Activated T-helper 1 cell treated with anti-CD3 and anti-CD28 coated beads, Interleukin-2, amount 50 U/mL, for 16 hours (primary cell): ENCODE results near the gene CNNM1.

Experiments used
- DNase-seq, 2 donors: peaks; one replicate each; pipeline ENCODE4 v3.0.0-alpha.2; 2020; ENCODE audit warnings: low read depth in 1 of 2, low spot score in 1 of 2

Gene CNNM1

DNA sequence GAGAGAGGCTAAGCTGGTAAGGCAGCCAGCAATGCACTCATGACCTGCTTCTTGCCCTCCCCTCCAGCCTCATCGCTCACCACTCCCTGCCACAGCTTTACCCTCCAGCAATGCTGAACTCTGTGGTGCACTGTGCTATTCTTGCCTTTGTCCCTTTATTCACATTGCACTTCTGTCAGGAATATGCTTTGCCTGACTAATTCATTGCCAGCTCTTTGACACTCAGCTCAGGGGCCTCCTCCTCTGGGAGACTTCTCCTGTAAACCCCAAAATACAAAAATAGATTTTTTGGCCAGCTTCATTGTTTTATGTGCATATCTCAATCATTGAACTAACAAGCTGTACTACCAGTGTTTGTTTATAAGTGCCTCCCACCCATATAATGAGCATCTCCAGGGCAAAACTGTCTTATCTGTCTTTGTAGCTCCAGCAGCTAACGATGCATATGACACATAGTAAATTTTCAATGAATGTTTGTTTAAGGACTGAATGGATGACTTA lies 8.2 kb downstream of the CNNM1 start:
- DNase-seq: no peak

DNA sequence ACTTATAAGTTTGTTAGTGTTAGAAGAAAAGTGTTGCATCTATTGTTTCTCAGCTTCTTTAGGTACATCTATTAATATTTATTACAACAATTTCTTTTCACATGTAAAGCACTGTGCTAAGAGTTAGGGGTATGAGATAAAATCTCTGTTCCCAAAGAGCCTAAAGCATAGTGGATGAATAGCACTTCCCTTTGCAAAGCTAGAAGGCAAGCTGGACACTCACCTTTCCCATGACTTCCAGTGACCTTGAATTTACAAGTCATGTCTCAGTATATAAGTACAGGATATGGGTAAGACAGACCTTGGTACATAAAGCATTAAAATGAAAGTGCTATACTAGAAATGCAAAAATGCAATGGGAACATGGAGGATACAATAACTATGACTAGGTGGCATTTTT lies 8.7 kb downstream of the CNNM1 start:
- no peak for DNase-seq

DNA sequence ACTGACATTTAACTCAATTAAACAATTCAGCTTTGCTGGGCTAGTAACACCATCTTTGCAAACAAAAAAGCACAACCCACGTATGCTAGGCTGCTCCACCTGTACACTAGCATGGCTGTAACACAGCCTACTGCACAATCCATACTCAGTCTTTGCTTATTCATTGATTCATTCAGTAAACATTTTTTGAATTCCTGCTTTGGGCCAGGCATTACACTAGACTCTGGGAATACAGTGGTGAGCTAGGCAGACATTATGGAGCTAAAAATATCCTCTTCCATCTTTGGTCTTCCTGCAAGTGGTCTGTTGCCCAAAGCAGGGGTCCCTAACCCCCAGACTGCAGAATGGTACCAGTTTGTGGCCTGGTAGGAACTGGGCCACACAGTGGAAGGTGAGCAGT lies 9.9 kb downstream of the CNNM1 start:
- no peak for DNase-seq

DNA sequence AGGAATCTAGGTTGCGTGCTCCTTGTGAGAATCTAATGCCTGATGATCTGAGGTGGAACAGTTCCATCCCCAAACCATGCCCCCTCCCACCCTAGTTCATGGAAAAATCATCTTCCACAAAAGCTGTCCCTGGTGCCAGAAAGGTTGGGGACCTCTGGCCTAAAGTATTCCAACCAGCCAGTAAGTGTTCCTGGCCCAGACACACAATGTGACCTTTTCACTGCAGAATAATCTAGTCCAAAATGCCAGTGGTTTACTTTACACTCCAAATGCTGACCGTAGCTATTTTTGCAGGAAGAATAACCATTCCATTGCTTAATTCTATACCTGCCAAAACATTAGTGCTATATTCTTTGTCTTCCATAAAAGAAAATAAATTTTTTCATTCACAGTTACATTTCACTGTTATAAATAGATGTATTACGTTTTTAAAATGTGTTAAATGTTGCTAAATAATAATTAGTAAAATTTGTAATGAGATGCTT lies 10.4 kb downstream of the CNNM1 start:
- DNase-seq: no peak

DNA sequence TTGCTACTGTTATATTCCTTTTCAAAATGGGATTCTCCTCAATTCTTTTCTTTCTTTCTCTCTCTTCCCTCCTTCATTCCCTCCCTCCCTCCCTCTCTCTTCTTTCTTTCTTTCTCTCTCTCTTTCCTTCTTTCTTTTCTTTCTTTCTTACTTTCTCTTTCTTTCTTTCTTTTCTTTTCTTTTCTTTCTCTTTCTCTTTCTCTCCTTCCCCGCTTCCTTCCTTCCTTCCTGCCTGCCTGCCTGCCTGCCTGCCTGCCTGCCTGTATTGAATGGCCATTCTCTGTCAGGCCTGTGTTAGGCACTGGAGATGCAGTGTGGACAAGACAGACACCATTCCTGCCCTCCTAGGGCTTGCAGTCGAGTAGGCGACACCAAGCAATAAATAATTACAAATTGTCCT lies 11.5 kb downstream of the CNNM1 start:
- no peak for DNase-seq

DNA sequence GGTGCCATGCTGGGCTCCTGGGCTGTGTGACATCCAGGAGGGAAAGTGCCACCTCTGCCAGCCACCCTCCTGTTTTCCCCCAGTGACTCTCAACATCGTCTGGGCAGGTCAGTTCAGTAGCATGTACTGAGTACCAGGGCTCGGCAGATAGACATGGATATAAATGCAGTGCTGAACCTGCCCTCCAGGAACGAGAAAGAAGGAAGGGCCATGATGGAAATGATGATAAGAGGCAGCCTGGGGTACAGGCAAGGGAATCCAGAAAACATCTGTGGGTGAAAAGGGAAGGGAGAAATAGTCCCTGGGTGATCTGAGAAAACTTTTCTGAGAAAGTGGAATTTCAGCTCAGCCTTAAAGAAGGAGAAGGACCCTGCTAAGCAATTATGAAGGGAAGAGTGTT lies 12.1 kb downstream of the CNNM1 start:
- DNase-seq: no peak

DNA sequence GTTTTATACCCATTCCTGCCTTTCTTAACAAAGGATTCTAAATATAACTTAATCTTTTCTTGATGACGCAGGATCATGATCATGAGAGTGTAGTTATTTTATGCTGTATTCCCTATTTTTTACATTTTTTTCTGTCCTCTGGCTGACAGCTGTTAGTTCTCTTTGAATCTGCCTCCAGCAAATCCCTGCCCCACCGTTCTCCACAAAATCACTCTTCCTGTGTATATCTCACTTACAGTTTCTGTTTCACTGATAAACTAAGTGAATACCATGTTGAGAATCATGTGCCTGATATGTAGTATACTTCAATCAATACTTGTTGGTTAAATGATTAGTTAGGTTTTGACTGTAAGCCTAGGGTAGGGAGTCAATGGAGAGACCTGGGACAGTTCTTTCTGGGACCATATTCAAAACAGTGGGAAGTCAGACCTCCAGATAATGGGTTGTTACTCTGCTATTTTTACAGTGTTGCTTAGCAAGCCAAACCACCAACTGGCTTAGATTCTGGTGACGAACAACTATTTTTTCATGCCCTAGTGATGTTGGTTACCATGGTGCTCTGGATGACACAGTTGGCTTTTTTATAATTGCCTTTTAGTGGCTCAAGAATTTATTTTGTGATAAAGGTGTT lies 12.8 kb downstream of the CNNM1 start:
- DNase-seq: no peak

DNA sequence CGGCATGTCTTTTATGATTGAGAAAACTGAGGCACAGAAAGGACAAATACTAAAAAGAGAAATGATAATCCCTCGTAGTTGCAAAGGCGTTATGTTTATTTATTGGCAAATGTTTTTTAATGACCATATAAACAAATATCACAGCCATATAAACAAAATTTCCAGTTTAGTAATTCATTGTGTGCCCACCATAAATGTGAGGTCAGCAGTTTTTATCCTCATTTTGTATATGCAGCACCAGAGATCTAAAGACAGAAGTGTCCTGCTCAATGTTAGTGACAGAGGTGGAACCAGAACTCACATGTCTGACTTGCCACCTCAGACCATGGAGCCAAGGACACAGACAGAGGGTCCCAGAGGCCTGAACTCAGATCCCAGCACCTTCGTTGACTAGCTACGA lies 14.1 kb downstream of the CNNM1 start:
- no peak for DNase-seq

DNA sequence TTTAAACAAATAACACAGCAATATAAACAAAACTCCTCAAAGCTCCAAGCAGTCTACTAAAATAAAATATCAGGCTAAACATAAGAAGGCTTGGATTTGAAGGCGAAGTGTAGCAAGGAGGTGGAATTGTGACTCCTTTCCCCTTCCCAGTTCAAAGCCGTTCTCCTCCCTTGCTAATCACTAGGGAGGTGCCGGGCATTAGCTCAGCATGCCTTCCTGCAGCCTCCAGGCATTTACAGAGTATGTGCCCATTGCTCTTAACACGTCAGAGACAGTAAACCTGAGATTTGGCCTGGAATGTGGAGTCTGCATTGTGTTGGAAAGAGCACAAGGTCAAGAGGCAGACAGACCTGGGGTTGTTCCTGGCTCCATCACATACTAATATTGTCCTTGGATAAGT lies 15.6 kb downstream of the CNNM1 start:
- no peak for DNase-seq

DNA sequence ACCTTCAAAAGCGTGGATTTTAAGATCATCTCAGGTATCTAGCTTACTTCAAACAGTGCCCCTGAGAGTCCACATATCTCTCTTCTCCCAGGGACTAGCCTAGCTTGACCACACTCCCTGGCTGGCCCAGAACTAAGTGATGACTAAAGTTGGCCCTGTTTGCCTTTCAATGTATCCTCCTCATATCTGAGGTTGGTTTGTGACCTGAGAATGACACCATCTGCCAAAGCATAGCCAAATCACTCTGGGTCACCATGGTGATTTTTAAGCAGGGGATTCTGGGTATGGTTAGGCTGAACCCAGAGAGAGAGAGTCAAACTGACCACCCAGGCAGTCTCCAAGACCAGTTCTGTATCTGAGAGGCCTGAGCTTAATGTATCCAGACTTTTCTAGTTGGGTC lies 16.2 kb downstream of the CNNM1 start:
- DNase-seq: no peak

DNA sequence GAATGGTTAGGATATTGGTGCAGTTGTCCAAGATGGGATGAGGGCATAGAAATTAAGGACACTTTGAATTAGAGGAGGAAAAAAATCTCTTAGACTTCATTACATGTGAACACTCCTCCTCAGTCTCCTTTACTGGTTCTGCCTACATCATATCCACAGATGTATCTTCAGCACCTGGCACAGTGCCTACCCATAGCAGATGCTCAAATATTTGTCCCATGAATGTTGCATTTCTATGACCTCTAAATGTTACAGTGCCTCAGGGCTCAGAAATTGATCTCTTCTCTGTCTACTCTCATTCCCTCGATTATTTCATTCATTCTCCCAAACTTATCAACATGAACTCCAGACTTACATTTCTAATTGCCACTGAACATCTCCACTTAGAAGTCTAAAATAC lies 17.1 kb downstream of the CNNM1 start:
- DNase-seq: no peak

DNA sequence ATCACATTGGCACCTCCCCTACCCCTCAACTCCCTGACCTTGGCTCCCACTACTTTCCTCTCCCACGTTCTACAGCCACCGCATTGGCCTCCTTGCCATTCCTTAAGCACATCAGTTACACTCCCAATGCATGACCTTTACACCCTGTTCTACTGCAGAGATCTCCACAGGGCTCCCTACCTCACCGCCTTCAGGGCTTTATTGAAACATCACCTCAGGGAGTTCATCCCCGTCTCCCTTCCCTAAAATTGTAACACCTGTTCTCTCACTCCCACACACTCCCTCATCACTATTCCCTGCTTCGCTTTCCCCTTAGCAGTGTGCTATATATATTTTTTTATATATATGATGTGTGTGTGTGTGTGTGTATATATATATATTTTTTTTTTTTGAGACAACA lies 18.5 kb downstream of the CNNM1 start:
- DNase-seq: no peak

DNA sequence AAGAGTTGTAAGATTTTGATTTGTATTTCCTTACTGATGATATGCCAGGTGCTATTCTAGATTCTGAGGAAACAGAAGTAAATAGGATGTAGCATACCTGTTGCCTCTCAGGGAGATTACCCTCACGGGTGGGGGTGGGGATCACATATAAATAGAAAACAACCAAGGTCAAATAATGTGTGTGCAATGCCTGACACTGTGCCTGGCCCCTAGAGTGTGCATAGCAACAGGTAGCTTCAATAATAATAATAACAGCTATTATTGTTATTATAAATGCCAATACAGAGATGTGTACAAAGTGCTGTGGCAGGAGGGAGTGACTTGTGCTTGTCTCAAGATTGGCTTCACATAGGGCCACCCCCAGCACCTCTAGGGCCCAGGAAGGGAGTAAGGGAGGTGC lies 24.0 kb downstream of the CNNM1 start:
- DNase-seq: no peak

DNA sequence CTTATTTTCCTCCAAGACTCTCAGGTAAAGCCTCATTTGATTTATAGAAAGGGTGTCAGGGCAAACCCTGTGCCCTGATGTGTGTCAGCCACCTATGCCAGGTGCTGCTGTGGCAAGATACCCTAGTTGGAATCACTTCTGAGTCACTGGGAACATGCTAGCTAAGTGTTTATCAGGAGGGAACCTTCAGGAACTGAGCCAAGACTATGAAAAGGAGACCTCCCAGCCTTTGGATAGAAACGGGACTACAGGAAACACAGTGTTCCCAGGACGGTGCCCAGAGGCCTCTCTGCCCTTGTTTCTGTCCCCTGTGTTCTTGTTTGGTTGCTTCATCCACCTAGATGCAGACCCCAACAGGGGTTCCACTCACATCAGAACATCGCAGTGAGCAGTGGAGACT lies 28.5 kb downstream of the CNNM1 start:
- DNase-seq: no peak

DNA sequence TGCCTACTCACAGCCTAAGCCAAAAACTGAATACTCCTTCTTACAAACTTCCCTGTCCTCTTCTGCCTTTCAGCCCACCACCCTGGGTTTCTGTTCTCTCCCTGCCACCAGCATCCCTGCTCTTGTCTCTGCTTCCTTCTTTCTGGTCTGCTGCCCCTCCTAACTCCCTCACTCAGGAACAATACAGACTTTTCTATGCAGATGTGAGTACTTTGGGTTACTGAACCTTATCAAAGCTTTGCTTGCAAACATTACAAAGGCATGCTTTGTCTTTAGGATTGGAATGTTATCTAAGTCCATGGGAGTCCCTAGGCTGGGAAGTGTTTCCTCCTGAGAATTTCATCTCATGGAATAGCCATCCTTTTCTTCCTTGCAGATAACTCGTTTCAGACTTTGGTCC lies 28.9 kb downstream of the CNNM1 start:
- DNase-seq: no peak

DNA sequence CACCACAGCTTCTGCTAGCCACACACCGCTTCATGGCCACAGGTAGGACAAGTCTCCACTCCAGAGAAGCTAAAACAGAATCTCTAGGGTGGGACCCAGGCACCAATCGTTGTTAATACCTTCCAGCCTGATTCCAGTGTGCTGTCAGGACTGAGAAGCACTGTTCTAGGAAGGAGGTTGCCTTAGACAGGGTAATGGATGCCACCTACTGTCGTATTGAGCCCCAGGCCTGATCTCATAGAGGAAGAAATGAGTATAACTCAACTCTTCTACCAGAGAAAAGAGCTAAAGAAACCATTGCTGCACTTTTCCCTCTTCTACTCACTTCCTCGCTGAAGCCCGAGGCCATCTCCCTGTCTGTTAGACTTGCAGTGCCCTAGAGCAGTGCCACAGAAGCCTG lies 31.8 kb downstream of the CNNM1 start:
- no peak for DNase-seq

DNA sequence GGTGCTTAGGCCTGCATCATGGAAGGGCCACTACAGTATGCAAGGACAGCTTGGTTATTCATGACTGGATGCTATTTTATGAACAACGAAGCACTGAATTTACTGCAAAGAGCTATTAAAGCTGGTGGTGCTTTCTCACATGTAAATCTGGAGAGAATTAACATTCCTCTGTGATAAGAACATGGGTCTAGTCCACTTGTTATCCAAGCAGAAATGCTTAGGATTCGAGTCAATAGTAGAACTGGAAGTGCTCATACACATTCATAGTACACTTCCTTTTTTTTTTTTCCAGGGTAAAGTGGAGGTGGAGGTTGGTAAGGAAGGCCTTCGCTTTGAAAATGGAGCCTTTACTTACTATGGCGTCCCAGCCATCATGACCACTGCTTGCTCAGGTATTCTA lies 35.0 kb downstream of the CNNM1 start:
- DNase-seq: no peak

DNA sequence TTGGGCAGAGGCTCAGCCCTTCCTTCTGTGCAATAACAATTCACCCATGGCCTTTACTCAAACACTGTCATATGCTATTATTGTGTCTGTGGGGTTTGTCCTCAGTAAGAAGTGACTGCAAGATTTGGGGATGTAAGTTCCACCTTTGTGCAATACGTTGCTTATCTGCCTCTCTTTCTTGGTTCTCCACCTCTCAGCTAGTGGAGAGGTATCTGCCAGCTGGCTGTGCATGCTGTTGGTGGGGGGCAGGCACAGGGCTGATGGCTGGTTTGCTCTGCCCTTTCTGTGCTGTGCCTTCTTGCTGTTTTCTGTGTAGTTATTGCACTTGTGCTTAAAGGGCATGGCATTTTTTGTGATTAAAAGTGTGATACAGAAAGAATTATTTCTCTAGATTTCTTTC lies 36.2 kb downstream of the CNNM1 start:
- no peak for DNase-seq

DNA sequence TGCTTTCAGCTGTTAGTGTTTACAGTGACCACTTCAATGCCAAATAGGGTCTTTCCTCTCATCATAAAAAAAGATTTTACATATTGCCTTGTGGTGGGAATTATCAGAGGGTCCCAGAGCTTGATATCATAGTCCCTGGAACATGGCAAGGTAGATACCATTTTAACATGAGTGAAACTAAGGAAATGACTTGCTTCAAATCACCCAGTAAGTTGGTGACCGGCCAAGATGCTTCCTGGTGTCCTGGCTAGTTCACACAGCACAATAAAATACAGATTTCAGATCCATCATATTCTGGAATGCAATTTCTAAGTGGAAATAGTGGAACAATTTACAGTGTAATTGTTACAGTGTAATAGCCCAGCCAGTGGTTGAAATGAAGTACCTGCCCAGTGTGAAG lies 36.6 kb downstream of the CNNM1 start:
- no peak for DNase-seq

DNA sequence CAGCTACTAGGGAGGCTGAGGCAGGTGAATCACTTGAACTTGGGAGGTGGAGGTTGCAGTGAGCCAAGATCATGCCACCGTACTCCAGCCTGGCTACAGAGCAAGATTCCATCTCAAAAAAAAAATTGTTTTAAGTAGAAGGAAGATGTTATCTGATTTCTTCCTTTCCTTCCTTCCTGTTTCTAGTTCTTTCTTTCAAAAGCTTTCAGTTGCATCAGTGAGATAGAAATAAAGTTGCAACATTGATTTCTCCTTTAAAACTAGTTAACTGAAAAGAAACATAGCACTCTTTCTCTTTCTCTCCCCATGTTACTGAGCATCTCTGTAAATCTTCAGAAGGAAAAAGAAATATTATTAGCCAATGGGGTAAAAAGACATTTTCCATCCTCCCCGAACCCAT lies 37.5 kb downstream of the CNNM1 start:
- DNase-seq: no peak

DNA sequence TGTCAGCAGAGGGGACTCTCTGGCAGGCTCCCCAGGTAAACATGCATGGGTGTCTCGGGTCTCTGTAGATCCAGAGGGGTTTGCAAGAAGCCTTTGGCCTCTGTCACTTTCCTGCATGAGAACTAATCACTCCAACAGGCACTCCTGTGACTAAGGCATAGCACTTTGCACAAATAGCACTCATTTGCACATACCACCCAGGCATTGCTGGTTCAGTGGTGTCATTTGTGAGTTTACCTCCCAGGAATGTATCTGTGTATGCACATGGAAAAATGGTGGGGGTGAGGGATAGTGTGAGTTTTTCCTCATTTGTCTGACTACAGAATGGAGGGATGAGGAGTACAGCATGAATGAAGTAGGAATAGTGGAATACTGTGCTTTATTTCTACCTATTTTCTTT lies 39.5 kb downstream of the CNNM1 start:
- no peak for DNase-seq

DNA sequence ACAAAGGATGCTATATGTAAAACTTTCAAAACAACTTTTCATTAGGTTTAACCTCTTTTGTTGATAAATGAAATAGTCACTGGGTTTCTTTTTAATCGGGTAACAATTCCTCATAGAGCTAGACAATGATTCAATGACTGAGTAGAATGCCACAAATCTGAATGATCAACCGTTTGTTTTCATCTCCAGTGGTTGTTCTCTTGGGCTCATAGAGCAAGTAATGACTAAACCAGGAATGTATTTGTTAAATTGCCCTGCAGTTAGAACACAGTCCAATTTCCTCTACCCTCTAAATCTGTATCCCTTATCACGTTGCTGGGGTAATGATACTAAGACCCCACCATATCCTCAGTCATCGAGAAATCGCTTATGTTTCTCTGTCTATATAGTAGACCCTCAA lies 40.0 kb downstream of the CNNM1 start:
- no peak for DNase-seq

DNA sequence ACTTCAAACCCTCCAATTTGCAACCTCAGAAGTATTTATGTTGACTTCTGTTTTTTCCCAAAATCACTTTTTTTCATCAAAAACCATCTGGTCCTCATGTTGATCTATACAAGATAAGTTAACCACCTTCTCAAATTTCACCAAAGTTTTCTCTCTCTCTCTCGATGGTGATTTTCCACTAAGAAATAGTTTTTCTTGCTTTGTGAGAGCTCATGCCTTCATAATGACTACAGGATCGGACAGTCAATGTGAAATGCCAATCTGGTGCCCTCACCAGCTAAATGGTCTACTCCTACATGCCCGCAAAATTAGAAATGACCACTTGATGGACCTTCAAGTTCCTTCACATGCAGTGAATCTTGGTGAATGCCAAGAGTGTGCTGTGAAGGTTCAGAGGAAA lies 40.4 kb downstream of the CNNM1 start:
- no peak for DNase-seq

DNA sequence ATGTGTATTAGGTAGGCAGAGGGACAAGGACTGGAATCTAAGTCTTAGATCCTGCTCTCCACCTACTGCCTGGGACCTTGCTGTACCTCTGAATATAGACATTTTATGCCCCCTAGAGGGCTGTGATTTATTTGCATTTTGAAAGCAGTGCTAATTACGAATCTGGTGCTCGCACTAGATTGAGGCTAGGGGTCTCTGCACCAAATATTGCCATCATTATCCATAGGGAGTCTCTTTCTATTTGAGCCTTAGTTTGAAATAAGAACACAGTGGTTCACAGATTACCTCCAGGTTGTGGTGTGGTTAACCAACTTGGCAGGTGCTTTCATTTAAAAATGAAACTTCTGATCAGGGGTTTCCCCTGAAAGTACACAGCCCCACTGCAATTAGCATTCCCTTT lies 41.8 kb downstream of the CNNM1 start:
- no peak for DNase-seq
